Measurements from ENCODE around the gene STX17.
"Not testable (repeated sequence)": the region's sequence is repeated elsewhere in the genome, so short reads cannot be mapped to it uniquely, and the experiment has no call there.

STX17 gene

GRCh38 chr9:99906403-99907207 is at the start of gene STX17:
Gene STX17, plus strand, starts transcription at chr9:99906654. Its CDS starts 8,586 bp downstream, at chr9:99915240.
- peak; percentile 94 for ATAC-seq
- TF ChIP-seq CSRNP3 (CRISPR knock-in tag; IDR thresholded peaks at IDR 0.05), result no peak
- no peak for TF ChIP-seq PPARA (CRISPR knock-in tag; IDR thresholded peaks at IDR 0.05; ENCODE audit: borderline replicate concordance)
- TF ChIP-seq, protein P1, sequence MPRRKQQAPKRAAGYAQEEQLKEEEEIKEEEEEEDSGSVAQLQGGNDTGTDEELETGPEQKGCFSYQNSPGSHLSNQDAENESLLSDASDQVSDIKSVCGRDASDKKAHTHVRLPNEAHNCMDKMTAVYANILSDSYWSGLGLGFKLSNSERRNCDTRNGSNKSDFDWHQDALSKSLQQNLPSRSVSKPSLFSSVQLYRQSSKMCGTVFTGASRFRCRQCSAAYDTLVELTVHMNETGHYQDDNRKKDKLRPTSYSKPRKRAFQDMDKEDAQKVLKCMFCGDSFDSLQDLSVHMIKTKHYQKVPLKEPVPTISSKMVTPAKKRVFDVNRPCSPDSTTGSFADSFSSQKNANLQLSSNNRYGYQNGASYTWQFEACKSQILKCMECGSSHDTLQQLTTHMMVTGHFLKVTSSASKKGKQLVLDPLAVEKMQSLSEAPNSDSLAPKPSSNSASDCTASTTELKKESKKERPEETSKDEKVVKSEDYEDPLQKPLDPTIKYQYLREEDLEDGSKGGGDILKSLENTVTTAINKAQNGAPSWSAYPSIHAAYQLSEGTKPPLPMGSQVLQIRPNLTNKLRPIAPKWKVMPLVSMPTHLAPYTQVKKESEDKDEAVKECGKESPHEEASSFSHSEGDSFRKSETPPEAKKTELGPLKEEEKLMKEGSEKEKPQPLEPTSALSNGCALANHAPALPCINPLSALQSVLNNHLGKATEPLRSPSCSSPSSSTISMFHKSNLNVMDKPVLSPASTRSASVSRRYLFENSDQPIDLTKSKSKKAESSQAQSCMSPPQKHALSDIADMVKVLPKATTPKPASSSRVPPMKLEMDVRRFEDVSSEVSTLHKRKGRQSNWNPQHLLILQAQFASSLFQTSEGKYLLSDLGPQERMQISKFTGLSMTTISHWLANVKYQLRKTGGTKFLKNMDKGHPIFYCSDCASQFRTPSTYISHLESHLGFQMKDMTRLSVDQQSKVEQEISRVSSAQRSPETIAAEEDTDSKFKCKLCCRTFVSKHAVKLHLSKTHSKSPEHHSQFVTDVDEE (CRISPR knock-in tag; IDR thresholded peaks at IDR 0.05), result no peak
- TF ChIP-seq SNAI2 (CRISPR knock-in tag; IDR thresholded peaks at IDR 0.05), result no peak

DNA sequence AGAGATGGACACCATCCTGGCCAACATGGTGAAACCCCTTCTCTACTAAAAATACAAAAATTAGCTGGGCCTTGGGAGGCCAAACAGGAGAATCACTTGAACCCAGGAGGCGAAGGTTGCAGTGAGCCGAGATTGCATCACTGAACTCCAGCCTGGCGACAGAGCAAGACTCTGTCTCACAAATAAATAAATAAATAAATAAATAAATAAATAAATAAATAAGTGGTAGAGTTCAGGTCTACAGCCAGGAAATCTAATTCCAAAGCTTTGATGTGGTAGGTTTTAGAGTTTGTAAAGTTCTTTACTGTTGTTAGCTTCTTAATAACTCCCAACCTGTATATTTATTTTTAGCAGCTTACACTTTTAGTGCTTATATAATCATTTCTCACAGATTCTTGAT is 48.9 kb upstream of the STX17 start:
- ATAC-seq, result not testable (repeated sequence)

- no peak for ATAC-seq
- no peak for TF ChIP-seq TCF4 (CRISPR knock-in tag; IDR thresholded peaks at IDR 0.05; ENCODE audit: borderline replicate concordance)
- TF ChIP-seq ARNTL (CRISPR knock-in tag; IDR thresholded peaks at IDR 0.05; ENCODE audit: borderline replicate concordance, low read depth), result no peak
Measured at GRCh38 chr9:99858087-99858486, 48.4 kb upstream of the STX17 start.

DNA sequence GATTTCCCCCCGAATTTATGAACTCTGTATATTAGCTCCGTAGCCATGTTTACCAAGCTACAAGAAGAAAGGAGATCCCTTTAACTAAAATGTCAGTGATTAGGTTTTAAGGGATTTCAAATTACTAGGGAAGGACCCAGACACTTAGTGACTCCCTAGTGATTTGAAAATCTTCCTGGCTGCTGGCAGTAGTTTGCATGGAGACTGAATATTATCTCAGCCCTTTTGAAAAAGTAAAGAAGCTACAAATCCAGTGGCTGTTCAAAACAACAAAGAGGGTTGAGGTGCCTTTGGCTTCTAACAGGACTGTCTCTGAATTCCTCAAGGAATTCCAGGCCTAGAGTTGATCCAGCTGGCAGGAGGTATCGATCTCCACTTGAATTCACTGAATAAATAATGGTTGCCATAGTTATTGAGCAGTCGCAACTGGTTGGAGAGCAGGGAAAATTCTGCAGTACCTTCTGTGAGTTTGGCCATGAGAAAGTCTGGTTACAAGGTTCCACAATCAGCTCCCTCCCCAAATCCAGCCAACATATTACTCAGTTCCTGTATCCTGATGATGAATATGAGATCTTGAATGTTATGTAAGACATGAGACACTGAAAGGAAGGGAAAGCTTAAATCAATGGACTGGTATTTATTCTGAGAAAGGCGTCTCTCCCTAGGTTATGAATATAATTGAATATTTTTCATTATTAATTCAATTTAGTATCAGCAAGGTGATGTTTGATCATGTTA is 47.0 kb upstream of the STX17 start:
- no peak for ATAC-seq
- no peak for TF ChIP-seq ISL1 (CRISPR knock-in tag; IDR thresholded peaks at IDR 0.05)
- TF ChIP-seq CSDC2 (CRISPR knock-in tag; IDR thresholded peaks at IDR 0.05), result no peak
- no peak for TF ChIP-seq ZC3H10 (CRISPR knock-in tag; IDR thresholded peaks at IDR 0.05)
- TF ChIP-seq ARNTL (CRISPR knock-in tag; IDR thresholded peaks at IDR 0.05; ENCODE audit: borderline replicate concordance, low read depth), result no peak
- no peak for TF ChIP-seq ZNF8 (CRISPR knock-in tag; IDR thresholded peaks at IDR 0.05)
- no peak for TF ChIP-seq TCF4 (CRISPR knock-in tag; IDR thresholded peaks at IDR 0.05; ENCODE audit: borderline replicate concordance)
- no peak for TF ChIP-seq GLIS3 (CRISPR knock-in tag; IDR thresholded peaks at IDR 0.05)
- TF ChIP-seq ZFP3 (CRISPR knock-in tag; IDR thresholded peaks at IDR 0.05), result no peak

- no peak for TF ChIP-seq GLIS3 (CRISPR knock-in tag; IDR thresholded peaks at IDR 0.05)
- TF ChIP-seq PPARA (CRISPR knock-in tag; IDR thresholded peaks at IDR 0.05; ENCODE audit: borderline replicate concordance), result no peak
- TF ChIP-seq, protein P2, sequence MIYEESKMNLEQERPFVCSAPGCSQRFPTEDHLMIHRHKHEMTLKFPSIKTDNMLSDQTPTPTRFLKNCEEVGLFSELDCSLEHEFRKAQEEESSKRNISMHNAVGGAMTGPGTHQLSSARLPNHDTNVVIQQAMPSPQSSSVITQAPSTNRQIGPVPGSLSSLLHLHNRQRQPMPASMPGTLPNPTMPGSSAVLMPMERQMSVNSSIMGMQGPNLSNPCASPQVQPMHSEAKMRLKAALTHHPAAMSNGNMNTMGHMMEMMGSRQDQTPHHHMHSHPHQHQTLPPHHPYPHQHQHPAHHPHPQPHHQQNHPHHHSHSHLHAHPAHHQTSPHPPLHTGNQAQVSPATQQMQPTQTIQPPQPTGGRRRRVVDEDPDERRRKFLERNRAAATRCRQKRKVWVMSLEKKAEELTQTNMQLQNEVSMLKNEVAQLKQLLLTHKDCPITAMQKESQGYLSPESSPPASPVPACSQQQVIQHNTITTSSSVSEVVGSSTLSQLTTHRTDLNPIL (CRISPR knock-in tag; IDR thresholded peaks at IDR 0.05; ENCODE audit: low read depth), result no peak
- TF ChIP-seq CSDC2 (CRISPR knock-in tag; IDR thresholded peaks at IDR 0.05), result no peak
- TF ChIP-seq, protein P1 (CRISPR knock-in tag; IDR thresholded peaks at IDR 0.05), result no peak
- no peak for ATAC-seq
Measured at GRCh38 chr9:99860266-99860665, 46.2 kb upstream of the STX17 start.

All from SK-N-SH treated with all-trans-retinoic acid at 6 μM for 48 hours (cell line).